A549 treated with DMSO at 1 μM for 4 hours (cell line): Measurements from ENCODE around the gene RAC3. TPM values are rescaled to one million over a fixed set of nuclear protein-coding genes. Genes with fewer than 3 reads are reported as not detected.

Experiments used
- total RNA-seq: library from RNA; stranded (reverse); fragments of 200-300 nt; extraction: Qiagen RNA extraction; gene quantifications from 5 replicates; pipeline ENCODE4 v1.2.3, GENCODE V29; 2022; ENCODE audit warnings: low read depth

The RAC3 gene
- total RNA-seq = 23.0 to 39.7 TPM (median 30.7 TPM) in 5 replicates

GRCh38 chr17:82031303-82031884 lies at the start of gene RAC3:
RAC3 (plus strand) TSS chr17:82031678; CDS start chr17:82031762, 84 bp downstream.

GRCh38 chr17:82022310-82022980 lies 9.0 kb upstream of the RAC3 start, which contains the start of gene CENPX:
CENPX (minus strand) TSS chr17:82022878; CDS start chr17:82022861, 17 bp downstream.

GRCh38 chr17:82022981-82023446 lies 8.5 kb upstream of the RAC3 start, which contains the start of gene LRRC45:
LRRC45 (plus strand) TSS chr17:82023305; CDS start chr17:82023644, 339 bp downstream.

DNA sequence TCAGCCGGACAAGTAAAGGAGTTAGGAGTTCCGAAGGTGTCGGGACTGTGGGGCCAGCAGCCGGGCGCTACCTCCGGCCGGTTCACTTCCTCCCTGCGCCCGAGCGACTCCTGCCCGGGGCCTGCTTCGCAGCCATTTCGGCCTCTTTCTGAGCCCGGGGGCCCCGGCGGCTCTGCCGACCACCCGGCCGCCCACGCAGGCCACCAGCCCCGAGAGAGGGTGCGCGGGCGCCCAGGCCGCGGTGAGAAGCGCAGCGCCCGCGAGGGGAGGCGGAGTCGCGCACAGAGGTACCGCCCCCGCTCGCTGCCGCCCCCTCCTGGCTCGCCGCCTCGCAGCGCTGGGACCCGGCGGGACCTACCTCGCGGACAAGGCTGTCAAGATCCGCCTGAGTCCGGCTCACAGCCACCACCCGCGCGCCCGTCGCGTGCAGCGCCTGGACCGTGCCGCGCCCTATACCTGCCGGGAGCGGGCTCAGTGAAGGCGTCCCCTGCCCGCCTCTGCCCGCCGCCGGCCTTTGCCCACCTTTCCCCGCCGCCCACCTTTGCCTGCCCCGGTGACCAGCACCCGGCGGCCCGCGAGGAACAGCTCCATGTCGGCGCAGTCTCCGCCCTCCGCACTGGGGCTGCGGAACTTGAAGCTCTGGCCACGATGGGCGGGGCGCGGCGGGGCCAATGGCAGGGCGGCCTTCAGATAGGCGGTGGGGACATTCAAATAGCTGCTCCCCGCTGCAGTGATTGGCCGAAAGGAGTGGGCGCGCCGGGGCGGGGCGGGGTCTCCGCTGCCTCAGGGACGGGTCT lies 5.8 kb downstream of the RAC3 start, which contains the start of gene DCXR:
Gene DCXR (minus strand): TSS at position 606 of the 797 bp plus-strand sequence. CDS start 15 bp downstream, at position 591.

GRCh38 chr17:82051776-82052637 lies 20.5 kb downstream of the RAC3 start, which contains the start of the genes GPS1 and RFNG:
GPS1 (plus strand) TSS chr17:82051898; CDS start chr17:82051932, 34 bp downstream.
RFNG (minus strand) TSS chr17:82051811; CDS start chr17:82051766, 45 bp downstream.

GRCh38 chr17:82065638-82066303 lies 34.3 kb downstream of the RAC3 start, which contains the start of gene DUS1L:
DUS1L (minus strand) TSS chr17:82065804; CDS start chr17:82065059, 745 bp downstream.

Other genes with a start within 250 kb of the RAC3 start
- gene GCGR, start 227.5 kb upstream of the RAC3 start, total RNA-seq = 0.26 to 0.56 TPM (median 0.38 TPM) in 5 replicates
- gene MCRIP1, start 198.4 kb upstream of the RAC3 start, total RNA-seq = 87.6 to 104 TPM (median 95.6 TPM) in 5 replicates
- 0.22 TPM in 1 of 5 replicates, not detected in the others for gene PPP1R27, start 196.6 kb upstream of the RAC3 start, total RNA-seq
- 652 to 813 TPM (median 701 TPM) in 5 replicates for gene P4HB, start 171.1 kb upstream of the RAC3 start, total RNA-seq
- 502 to 666 TPM (median 606 TPM) in 5 replicates for gene ARHGDIA, start 160.3 kb upstream of the RAC3 start, total RNA-seq
- 170 to 259 TPM (median 230 TPM) in 5 replicates for gene ALYREF, start 140.1 kb upstream of the RAC3 start, total RNA-seq
- gene ANAPC11, start 140.0 kb upstream of the RAC3 start, total RNA-seq = 205 to 282 TPM (median 254 TPM) in 5 replicates
- gene NPB, start 129.4 kb upstream of the RAC3 start, total RNA-seq = 0.34 to 0.62 TPM (median 0.56 TPM) in 5 replicates
- 14.0 to 16.6 TPM (median 15.6 TPM) in 5 replicates for gene PCYT2, start 120.3 kb upstream of the RAC3 start, total RNA-seq
- 34.9 to 52.3 TPM (median 41.3 TPM) in 5 replicates for gene SIRT7, start 113.5 kb upstream of the RAC3 start, total RNA-seq
- gene MAFG, start 103.9 kb upstream of the RAC3 start, total RNA-seq = 40.9 to 49.9 TPM (median 42.9 TPM) in 5 replicates
- 72.2 to 97.2 TPM (median 89.1 TPM) in 5 replicates for gene PYCR1, start 94.4 kb upstream of the RAC3 start, total RNA-seq
- gene MYADML2, start 84.4 kb upstream of the RAC3 start, total RNA-seq = not detected in 5 replicates
- 0.26 to 0.59 TPM (median 0.34 TPM) in 5 replicates for gene NOTUM, start 70.5 kb upstream of the RAC3 start, total RNA-seq
- gene ASPSCR1, start 54.0 kb upstream of the RAC3 start, total RNA-seq = 19.1 to 31.5 TPM (median 27.7 TPM) in 5 replicates
- gene CENPX, start 8.8 kb upstream of the RAC3 start, total RNA-seq = 156 to 199 TPM (median 185 TPM) in 5 replicates
- gene LRRC45, start 8.4 kb upstream of the RAC3 start, total RNA-seq = 7.7 to 18.4 TPM (median 14.2 TPM) in 5 replicates
- 71.7 to 103 TPM (median 92.2 TPM) in 5 replicates for gene DCXR, start 6.0 kb downstream of the RAC3 start, total RNA-seq
- 18.6 to 24.2 TPM (median 23.3 TPM) in 5 replicates for gene RFNG, start 20.1 kb downstream of the RAC3 start, total RNA-seq
- 117 to 153 TPM (median 134 TPM) in 5 replicates for gene GPS1, start 20.2 kb downstream of the RAC3 start, total RNA-seq
- 78.0 to 146 TPM (median 137 TPM) in 5 replicates for gene DUS1L, start 34.1 kb downstream of the RAC3 start, total RNA-seq
- 117 to 149 TPM (median 134 TPM) in 5 replicates for gene FASN, start 66.6 kb downstream of the RAC3 start, total RNA-seq
- 20.0 to 27.7 TPM (median 22.9 TPM) in 5 replicates for gene CCDC57, start 181.2 kb downstream of the RAC3 start, total RNA-seq
- gene SLC16A3, start 197.4 kb downstream of the RAC3 start, total RNA-seq = 79.9 to 109 TPM (median 96.9 TPM) in 5 replicates
- gene CSNK1D, start 242.0 kb downstream of the RAC3 start, total RNA-seq = 143 to 161 TPM (median 155 TPM) in 5 replicates